Measurements from ENCODE around the gene CT47C1.

GRCh38 chrX:119045884-119046283, 26.9 kb upstream of the CT47C1 start:
- TF ChIP-seq CTCF (IDR thresholded peaks at IDR 0.05; ENCODE audit: insufficient read depth, low read length), result no peak
- no peak for TF ChIP-seq POLR2AphosphoS5 (IDR thresholded peaks at IDR 0.05; ENCODE audit: low read depth)
- TF ChIP-seq, protein P1, sequence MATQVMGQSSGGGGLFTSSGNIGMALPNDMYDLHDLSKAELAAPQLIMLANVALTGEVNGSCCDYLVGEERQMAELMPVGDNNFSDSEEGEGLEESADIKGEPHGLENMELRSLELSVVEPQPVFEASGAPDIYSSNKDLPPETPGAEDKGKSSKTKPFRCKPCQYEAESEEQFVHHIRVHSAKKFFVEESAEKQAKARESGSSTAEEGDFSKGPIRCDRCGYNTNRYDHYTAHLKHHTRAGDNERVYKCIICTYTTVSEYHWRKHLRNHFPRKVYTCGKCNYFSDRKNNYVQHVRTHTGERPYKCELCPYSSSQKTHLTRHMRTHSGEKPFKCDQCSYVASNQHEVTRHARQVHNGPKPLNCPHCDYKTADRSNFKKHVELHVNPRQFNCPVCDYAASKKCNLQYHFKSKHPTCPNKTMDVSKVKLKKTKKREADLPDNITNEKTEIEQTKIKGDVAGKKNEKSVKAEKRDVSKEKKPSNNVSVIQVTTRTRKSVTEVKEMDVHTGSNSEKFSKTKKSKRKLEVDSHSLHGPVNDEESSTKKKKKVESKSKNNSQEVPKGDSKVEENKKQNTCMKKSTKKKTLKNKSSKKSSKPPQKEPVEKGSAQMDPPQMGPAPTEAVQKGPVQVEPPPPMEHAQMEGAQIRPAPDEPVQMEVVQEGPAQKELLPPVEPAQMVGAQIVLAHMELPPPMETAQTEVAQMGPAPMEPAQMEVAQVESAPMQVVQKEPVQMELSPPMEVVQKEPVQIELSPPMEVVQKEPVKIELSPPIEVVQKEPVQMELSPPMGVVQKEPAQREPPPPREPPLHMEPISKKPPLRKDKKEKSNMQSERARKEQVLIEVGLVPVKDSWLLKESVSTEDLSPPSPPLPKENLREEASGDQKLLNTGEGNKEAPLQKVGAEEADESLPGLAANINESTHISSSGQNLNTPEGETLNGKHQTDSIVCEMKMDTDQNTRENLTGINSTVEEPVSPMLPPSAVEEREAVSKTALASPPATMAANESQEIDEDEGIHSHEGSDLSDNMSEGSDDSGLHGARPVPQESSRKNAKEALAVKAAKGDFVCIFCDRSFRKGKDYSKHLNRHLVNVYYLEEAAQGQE (IDR thresholded peaks at IDR 0.05; ENCODE audit: insufficient replicate concordance, low read depth), result no peak
- TF ChIP-seq GABPA (IDR thresholded peaks at IDR 0.05; ENCODE audit: low read depth), result no peak
- no peak for TF ChIP-seq SPI1 (IDR thresholded peaks at IDR 0.05; ENCODE audit: borderline replicate concordance, low read depth)

All from HL-60 (cell line).